GM12878 (cell line): ENCODE data around the gene JDP2.
A peak's percentile ranks its signal among the peaks of the same experiment; 100 is the strongest.

Experiments
- CTCF ChIP-seq, 3 experiments: IDR thresholded peaks in 2 of 3; conservative IDR thresholded peaks in 1 of 3; 2 replicates each; pipeline ENCODE4 v1.5.1; 2011; ENCODE audit warnings: low read depth in 3 of 3, low read length in 3 of 3, mild to moderate bottlenecking in 3 of 3, control low read depth in 2 of 3, moderate library complexity in 2 of 3, inconsistent platforms in 1 of 3, mixed read lengths in 1 of 3; ENCODE audit not compliant: control insufficient read depth in 2 of 3, insufficient read depth in 1 of 3; ENCODE audit errors: extremely low read depth in 1 of 3
- GABPA ChIP-seq: IDR thresholded peaks from 2 replicates; pipeline ENCODE4 v1.6.1; 2014; ENCODE audit warnings: antibody characterized with exemption, low read depth, mild to moderate bottlenecking, inconsistent platforms
- NFIC ChIP-seq: IDR thresholded peaks from 2 replicates; pipeline ENCODE4 v1.6.1; 2012; ENCODE audit warnings: low read depth, mild to moderate bottlenecking, inconsistent platforms, low read length, moderate library complexity
- POLR2AphosphoS5 ChIP-seq: IDR thresholded peaks from 2 replicates; pipeline ENCODE4 v1.6.1; 2011; ENCODE audit warnings: mild to moderate bottlenecking, low read length, inconsistent platforms
- SRF ChIP-seq, 2 experiments: IDR thresholded peaks; 2 replicates each; pipeline ENCODE4 v1.6.1; 2011; ENCODE audit warnings: low read depth in 2 of 2, low read length in 2 of 2, mild to moderate bottlenecking in 1 of 2, moderate library complexity in 1 of 2
- USF1 ChIP-seq: IDR thresholded peaks from 2 replicates; pipeline ENCODE4 v1.6.1; 2011; ENCODE audit warnings: borderline replicate concordance, low read depth, mild to moderate bottlenecking, moderate library complexity, mixed read lengths, low read length; ENCODE audit not compliant: insufficient read depth; ENCODE audit errors: extremely low read length
- TF ChIP-seq, protein P1 (sequence below): fragments of 450-650 bp; IDR thresholded peaks from 2 replicates; pipeline ENCODE4 v1.6.1; 2016; ENCODE audit warnings: mild to moderate bottlenecking, moderate library complexity, borderline replicate concordance
- TF ChIP-seq, protein P2 (sequence below): IDR thresholded peaks from 2 replicates; pipeline ENCODE4 v1.6.1; 2012; ENCODE audit warnings: low read depth, low read length, improper control_type of control experiment
- TF ChIP-seq, protein P3 (sequence below): IDR thresholded peaks from 2 replicates; pipeline ENCODE4 v1.6.1; 2012; ENCODE audit warnings: mild to moderate bottlenecking, low read depth, low read length

DNA sequence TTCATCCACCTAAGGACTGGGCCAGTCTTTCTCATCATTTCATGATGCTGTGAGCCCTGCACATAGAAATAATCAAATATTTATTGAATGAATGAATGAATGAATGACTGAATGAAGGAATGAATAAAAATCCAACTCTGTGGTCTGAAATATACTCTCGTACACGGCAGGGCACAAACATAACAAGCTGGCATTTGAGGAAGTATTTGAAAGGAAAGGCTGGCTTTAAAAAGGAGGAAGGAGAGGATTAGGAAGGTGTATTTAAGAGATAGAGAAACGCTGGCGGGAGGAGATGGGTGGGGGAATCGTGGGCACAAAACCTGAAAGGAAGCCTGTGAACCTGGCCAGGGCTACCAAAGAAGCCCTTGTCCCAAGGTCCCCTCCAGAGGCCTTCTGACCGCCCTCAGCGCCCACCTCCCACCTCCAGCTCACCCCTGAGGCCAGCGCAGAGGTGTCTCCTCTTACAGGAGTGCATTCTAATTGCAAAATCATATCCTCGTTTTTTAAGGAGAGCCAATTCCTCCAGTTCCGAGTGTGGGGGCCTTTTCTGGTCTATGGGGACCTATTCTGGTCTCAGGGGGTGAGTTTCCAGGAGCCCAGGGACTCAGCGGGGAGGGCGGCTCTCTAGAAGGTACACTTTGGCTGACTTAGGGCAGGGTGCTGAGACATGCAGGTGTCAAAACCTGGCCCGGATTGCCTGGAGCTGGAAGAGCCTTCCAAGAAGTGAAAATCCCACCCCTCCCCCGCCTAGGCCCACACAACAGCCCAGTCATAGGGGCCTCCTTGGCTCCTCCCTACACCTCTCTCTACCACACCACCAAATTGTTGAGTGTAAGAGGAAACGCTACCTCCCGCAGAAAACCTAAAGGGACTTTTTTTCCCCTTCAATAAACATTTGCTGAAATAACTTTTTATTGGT, 8.7 kb upstream of the JDP2 start:
- TF ChIP-seq GABPA (no peak), CTCF (IDR thresholded peaks at IDR 0.05 in 2 of 3, conservative IDR thresholded peaks at IDR 0.05 in 1 of 3; ENCODE audit: control insufficient read depth in 2 of 3, extremely low read depth in 1 of 3, insufficient read depth in 1 of 3, low read depth in 3 of 3, low read length in 3 of 3) (no peak), SRF (IDR thresholded peaks at IDR 0.05; ENCODE audit: low read depth in 2 of 2, low read length in 2 of 2) (no peak), POLR2AphosphoS5 (peak; percentile 34; the same call in 1 of the 2 replicates), NFIC (no peak), USF1 (no peak)
- TF ChIP-seq, protein P1, sequence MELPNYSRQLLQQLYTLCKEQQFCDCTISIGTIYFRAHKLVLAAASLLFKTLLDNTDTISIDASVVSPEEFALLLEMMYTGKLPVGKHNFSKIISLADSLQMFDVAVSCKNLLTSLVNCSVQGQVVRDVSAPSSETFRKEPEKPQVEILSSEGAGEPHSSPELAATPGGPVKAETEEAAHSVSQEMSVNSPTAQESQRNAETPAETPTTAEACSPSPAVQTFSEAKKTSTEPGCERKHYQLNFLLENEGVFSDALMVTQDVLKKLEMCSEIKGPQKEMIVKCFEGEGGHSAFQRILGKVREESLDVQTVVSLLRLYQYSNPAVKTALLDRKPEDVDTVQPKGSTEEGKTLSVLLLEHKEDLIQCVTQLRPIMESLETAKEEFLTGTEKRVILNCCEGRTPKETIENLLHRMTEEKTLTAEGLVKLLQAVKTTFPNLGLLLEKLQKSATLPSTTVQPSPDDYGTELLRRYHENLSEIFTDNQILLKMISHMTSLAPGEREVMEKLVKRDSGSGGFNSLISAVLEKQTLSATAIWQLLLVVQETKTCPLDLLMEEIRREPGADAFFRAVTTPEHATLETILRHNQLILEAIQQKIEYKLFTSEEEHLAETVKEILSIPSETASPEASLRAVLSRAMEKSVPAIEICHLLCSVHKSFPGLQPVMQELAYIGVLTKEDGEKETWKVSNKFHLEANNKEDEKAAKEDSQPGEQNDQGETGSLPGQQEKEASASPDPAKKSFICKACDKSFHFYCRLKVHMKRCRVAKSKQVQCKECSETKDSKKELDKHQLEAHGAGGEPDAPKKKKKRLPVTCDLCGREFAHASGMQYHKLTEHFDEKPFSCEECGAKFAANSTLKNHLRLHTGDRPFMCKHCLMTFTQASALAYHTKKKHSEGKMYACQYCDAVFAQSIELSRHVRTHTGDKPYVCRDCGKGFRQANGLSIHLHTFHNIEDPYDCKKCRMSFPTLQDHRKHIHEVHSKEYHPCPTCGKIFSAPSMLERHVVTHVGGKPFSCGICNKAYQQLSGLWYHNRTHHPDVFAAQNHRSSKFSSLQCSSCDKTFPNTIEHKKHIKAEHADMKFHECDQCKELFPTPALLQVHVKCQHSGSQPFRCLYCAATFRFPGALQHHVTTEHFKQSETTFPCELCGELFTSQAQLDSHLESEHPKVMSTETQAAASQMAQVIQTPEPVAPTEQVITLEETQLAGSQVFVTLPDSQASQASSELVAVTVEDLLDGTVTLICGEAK = no peak
- TF ChIP-seq, protein P2, sequence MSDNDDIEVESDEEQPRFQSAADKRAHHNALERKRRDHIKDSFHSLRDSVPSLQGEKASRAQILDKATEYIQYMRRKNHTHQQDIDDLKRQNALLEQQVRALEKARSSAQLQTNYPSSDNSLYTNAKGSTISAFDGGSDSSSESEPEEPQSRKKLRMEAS = no peak
- TF ChIP-seq, protein P3, sequence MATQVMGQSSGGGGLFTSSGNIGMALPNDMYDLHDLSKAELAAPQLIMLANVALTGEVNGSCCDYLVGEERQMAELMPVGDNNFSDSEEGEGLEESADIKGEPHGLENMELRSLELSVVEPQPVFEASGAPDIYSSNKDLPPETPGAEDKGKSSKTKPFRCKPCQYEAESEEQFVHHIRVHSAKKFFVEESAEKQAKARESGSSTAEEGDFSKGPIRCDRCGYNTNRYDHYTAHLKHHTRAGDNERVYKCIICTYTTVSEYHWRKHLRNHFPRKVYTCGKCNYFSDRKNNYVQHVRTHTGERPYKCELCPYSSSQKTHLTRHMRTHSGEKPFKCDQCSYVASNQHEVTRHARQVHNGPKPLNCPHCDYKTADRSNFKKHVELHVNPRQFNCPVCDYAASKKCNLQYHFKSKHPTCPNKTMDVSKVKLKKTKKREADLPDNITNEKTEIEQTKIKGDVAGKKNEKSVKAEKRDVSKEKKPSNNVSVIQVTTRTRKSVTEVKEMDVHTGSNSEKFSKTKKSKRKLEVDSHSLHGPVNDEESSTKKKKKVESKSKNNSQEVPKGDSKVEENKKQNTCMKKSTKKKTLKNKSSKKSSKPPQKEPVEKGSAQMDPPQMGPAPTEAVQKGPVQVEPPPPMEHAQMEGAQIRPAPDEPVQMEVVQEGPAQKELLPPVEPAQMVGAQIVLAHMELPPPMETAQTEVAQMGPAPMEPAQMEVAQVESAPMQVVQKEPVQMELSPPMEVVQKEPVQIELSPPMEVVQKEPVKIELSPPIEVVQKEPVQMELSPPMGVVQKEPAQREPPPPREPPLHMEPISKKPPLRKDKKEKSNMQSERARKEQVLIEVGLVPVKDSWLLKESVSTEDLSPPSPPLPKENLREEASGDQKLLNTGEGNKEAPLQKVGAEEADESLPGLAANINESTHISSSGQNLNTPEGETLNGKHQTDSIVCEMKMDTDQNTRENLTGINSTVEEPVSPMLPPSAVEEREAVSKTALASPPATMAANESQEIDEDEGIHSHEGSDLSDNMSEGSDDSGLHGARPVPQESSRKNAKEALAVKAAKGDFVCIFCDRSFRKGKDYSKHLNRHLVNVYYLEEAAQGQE = no peak
